ENCODE results near the gene SYNE1. TPM values are rescaled to one million over a fixed set of nuclear protein-coding genes. Genes with fewer than 3 reads are reported as not detected.

SYNE1 gene
- total and polyA plus RNA-seq, 9 donors: 57.0 to 141 (median 97.5) TPM

DNA sequence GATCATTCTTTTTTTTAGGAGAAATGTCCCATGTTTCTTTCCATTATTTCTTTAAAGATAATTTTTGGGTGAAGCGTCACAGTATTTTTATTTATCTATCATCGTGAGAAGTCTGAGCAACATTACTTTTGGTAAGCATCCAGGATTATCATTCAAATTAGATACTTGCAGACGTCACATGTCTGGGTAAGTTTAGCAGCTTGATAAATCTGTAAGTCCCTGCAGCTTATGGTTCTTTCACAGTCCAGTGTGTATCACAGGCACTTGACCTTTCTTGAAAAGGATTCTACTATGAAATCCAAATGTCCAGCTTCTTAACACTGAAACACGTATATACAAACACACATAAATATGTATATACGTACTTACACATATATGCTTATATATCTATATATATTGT is 470.3 kb downstream of the SYNE1 start:
- DNase-seq: no peak
- peak overlapping the region; percentile 21 for H3K4me3 ChIP-seq (ENCODE audit: low read length)
- no peaks in the 10 kb centered on the region for H3K27me3 ChIP-seq (ENCODE audit: control insufficient read depth, insufficient read depth, low read length)
- peak overlapping the region; percentile 82 for H3K27ac ChIP-seq (ENCODE audit: low read length)
- H3K36me3 ChIP-seq (ENCODE audit: control insufficient read depth, insufficient read depth, low read length): peaks cover 25% of the 10 kb centered on the region
- H3K4me1 ChIP-seq (ENCODE audit: control insufficient read depth, insufficient read depth, low read length): no peaks in the 10 kb centered on the region
- WGBS (ENCODE audit: insufficient coverage): no CpG with 5 or more reads among the region's 5 CpGs
- H3K9me3 ChIP-seq (replicated peaks; ENCODE audit: control insufficient read depth, low read depth, low read length): no peaks in the 10 kb centered on the region

DNA sequence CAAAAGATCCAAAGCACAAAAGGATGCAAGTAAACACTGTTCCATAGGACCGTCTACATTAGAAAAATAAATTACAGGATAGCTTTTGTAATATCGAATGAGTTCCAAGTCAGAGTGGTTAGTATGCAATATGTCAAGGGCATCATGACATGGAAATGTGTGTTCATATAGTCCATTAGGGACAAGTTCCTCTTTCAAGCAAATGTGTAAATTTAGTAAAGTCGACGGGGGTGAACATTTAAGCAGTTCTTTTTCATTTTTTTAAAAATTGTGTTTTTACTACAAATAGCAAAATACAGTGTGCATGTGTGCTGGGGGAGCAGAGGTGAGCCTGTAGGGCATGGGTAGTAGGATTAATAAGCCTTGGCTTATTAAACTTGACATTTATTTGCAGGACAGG is 470.7 kb downstream of the SYNE1 start:
- Histone ChIP-seq H3K27ac (ENCODE audit: low read length) (peak overlapping the region; percentile 82), H3K9me3 (replicated peaks; ENCODE audit: control insufficient read depth, low read depth, low read length) (no peaks in the 10 kb centered on the region), H3K27me3 (ENCODE audit: control insufficient read depth, insufficient read depth, low read length) (no peaks in the 10 kb centered on the region), H3K4me1 (ENCODE audit: control insufficient read depth, insufficient read depth, low read length) (no peaks in the 10 kb centered on the region), H3K36me3 (ENCODE audit: control insufficient read depth, insufficient read depth, low read length) (peaks cover 29% of the 10 kb centered on the region), H3K4me3 (ENCODE audit: low read length) (peak overlapping the region; percentile 21)
- no peak for DNase-seq
- WGBS (ENCODE audit: insufficient coverage): no CpG with 5 or more reads among the region's 4 CpGs

DNA sequence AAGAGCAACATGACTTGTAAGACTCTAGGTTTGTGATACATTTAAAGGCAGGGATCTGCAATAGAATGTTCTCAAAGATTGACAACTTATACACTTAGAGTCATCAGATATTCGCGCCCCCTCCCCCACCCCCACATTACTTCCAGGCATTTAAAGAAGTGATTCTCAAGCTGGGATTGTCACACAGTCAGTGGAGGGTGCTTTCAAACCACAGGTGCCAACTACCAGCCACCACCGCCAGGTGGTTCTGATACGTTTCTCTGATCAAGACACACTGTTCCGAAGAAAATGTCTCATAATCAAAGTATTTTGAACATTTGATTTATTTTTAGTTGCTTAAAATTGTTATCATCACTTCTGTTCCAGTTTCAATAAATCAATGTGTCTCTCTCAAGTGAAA is 472.2 kb downstream of the SYNE1 start:
- Histone ChIP-seq H3K27me3 (ENCODE audit: control insufficient read depth, insufficient read depth, low read length) (no peaks in the 10 kb centered on the region), H3K4me1 (ENCODE audit: control insufficient read depth, insufficient read depth, low read length) (no peaks in the 10 kb centered on the region), H3K27ac (ENCODE audit: low read length) (no peak overlapping the region), H3K4me3 (ENCODE audit: low read length) (no peak overlapping the region), H3K9me3 (replicated peaks; ENCODE audit: control insufficient read depth, low read depth, low read length) (no peaks in the 10 kb centered on the region), H3K36me3 (ENCODE audit: control insufficient read depth, insufficient read depth, low read length) (peaks cover 28% of the 10 kb centered on the region)
- no CpG with 5 or more reads among the region's 5 CpGs for WGBS (ENCODE audit: insufficient coverage)
- no peak for DNase-seq

DNA sequence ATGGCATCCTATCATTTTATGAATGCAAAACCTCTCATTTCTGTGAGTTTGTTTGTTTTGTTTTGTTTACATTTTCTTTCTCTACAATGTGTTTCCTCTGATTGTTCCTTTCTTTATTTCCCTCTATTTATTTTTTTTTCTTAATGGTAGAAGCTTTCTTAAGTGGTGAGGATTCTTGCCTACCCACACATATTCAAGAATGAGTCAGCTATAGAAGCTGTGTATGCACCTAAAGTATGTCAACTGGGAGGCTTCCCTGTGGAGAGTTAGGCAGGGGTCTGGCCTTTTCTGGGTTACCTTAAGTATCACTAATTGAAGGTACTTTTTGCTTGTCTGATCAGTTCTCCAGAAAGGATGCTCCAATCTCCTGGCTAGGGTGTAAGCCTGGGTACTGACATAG is 475.7 kb downstream of the SYNE1 start:
- no peak overlapping the region for H3K27ac ChIP-seq (ENCODE audit: low read length)
- no peaks in the 10 kb centered on the region for H3K9me3 ChIP-seq (replicated peaks; ENCODE audit: control insufficient read depth, low read depth, low read length)
- peaks cover 32% of the 10 kb centered on the region for H3K36me3 ChIP-seq (ENCODE audit: control insufficient read depth, insufficient read depth, low read length)
- no peak for DNase-seq
- no peak overlapping the region for H3K4me3 ChIP-seq (ENCODE audit: low read length)
- H3K4me1 ChIP-seq (ENCODE audit: control insufficient read depth, insufficient read depth, low read length): no peaks in the 10 kb centered on the region
- H3K27me3 ChIP-seq (ENCODE audit: control insufficient read depth, insufficient read depth, low read length): no peaks in the 10 kb centered on the region

DNA sequence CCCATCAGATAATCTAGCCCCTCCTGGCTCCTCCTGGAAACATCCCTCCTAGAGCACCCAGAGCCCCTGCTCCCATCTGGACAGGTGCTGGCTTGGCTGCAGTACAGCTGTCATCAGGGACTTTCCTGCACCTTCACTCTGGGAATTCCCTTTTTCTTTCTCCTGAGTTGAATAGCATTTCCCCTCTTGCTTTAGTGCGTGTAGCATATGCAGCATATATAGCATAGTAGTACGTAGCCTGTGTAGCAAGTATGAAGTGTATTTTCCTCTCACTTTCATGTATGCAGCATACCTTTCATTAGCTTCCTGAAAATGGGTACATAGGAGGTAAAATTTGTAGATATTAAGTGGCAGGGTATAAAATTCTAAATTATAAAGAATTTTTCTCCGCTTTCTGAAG is 476.8 kb downstream of the SYNE1 start:
- peaks cover 29% of the 10 kb centered on the region for H3K36me3 ChIP-seq (ENCODE audit: control insufficient read depth, insufficient read depth, low read length)

DNA sequence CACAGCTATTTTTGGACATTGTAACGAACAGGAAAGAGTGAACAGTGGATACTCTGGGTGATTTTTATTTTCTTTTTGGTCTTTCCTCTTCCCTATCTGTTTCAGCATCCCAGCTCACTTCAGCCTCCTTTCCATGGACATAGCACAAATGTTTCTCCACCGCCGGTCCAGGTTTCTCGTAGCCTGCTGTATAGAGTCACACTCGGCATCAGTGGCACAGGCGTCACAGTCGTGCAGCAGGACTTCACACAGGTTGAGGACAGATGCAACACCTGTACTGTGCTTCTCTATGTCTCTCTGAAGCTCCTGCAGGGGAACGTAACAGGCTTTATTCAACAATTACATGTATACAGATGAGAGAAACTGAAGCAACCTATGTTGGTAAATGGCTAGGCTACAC is 481.4 kb downstream of the SYNE1 start:
- Histone ChIP-seq H3K4me1 (ENCODE audit: control insufficient read depth, insufficient read depth, low read length) (no peaks in the 10 kb centered on the region), H3K4me3 (ENCODE audit: low read length) (no peak overlapping the region), H3K27me3 (ENCODE audit: control insufficient read depth, insufficient read depth, low read length) (no peaks in the 10 kb centered on the region), H3K36me3 (ENCODE audit: control insufficient read depth, insufficient read depth, low read length) (peaks cover 35% of the 10 kb centered on the region), H3K9me3 (replicated peaks; ENCODE audit: control insufficient read depth, low read depth, low read length) (no peaks in the 10 kb centered on the region), H3K27ac (ENCODE audit: low read length) (no peak overlapping the region)
- 96% methylated on average over 6 of the region's 8 CpGs for WGBS (ENCODE audit: insufficient coverage)
- DNase-seq: no peak

More for the DNA sequence above, 476.8 kb downstream of the SYNE1 start:
- WGBS (ENCODE audit: insufficient coverage): no CpG with 5 or more reads among the region's 3 CpGs
- no peak overlapping the region for H3K4me3 ChIP-seq (ENCODE audit: low read length)
- H3K9me3 ChIP-seq (replicated peaks; ENCODE audit: control insufficient read depth, low read depth, low read length): no peaks in the 10 kb centered on the region
- no peaks in the 10 kb centered on the region for H3K27me3 ChIP-seq (ENCODE audit: control insufficient read depth, insufficient read depth, low read length)
- no peak for DNase-seq
- H3K4me1 ChIP-seq (ENCODE audit: control insufficient read depth, insufficient read depth, low read length): no peaks in the 10 kb centered on the region
- no peak overlapping the region for H3K27ac ChIP-seq (ENCODE audit: low read length)

DNA sequence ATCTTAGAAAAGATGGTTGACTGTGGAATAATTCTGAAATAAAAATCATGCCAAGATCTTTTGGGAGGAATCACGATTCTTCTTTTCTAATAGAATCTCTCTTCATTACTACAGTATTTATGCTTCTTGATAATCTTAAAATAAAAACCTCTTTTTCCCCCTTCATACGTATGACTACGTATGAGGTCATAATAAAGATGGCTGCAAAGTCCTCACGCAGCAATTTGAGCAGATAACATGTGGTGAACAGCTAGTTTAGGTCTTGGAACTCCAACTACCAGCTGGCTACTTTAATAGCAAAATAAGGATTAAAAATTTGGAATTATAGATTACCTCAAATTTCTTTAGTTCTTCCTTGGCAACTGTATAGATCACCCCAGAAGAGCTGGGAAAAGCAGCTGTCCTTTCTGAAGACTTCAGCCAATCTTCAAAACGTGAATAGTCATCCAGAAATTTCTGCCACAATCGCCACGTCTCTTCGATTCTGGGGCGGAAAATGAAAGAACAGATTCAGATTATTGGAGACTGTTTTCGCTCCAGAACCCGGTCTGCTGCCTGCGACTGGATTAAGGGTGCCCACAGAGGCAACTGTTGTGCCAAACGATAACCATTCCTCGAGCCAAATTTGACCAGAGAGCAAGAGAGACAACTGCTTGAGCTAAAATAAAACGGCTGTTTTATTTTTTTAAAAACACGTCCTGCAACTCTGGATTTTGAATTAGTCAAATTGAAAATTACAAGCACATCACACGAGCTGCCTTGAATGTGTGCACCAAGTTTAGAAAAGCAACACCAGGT is 482.4 kb downstream of the SYNE1 start:
- H3K36me3 ChIP-seq (ENCODE audit: control insufficient read depth, insufficient read depth, low read length): peaks cover 36% of the 10 kb centered on the region
- no peaks in the 10 kb centered on the region for H3K27me3 ChIP-seq (ENCODE audit: control insufficient read depth, insufficient read depth, low read length)
- no peak overlapping the region for H3K27ac ChIP-seq (ENCODE audit: low read length)
- H3K4me1 ChIP-seq (ENCODE audit: control insufficient read depth, insufficient read depth, low read length): no peaks in the 10 kb centered on the region
- DNase-seq: peak; percentile 21
- no peak overlapping the region for H3K4me3 ChIP-seq (ENCODE audit: low read length)
- no peaks in the 10 kb centered on the region for H3K9me3 ChIP-seq (replicated peaks; ENCODE audit: control insufficient read depth, low read depth, low read length)
- WGBS (ENCODE audit: insufficient coverage): 87% methylated on average over 13 of the region's 17 CpGs

DNA sequence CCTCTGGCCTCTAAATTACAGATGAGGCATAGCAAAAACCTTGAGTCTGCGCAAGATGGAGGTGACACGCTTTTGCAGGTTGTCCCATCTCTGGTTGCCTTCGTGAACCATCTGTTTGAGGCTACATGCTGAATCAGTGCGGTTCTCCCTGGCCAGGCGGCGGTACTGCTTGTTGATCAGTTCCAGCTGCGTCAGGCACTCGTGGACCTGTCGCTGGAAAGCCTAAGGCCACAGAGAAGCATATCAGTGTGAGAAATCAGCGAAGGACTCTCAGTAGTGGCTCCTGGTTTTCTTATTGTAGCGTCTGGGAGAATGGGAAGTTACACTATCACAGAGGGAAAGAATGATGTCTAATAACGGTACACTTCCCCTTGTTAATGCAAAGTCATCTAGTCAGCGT is 485.2 kb downstream of the SYNE1 start:
- peaks cover 55% of the 10 kb centered on the region for H3K36me3 ChIP-seq (ENCODE audit: control insufficient read depth, insufficient read depth, low read length)
- H3K4me1 ChIP-seq (ENCODE audit: control insufficient read depth, insufficient read depth, low read length): no peaks in the 10 kb centered on the region
- H3K27ac ChIP-seq (ENCODE audit: low read length): no peak overlapping the region
- WGBS (ENCODE audit: insufficient coverage): 63% methylated on average over 9 of the region's 13 CpGs
- H3K9me3 ChIP-seq (replicated peaks; ENCODE audit: control insufficient read depth, low read depth, low read length): no peaks in the 10 kb centered on the region
- H3K27me3 ChIP-seq (ENCODE audit: control insufficient read depth, insufficient read depth, low read length): no peaks in the 10 kb centered on the region
- DNase-seq: no peak
- no peak overlapping the region for H3K4me3 ChIP-seq (ENCODE audit: low read length)

DNA sequence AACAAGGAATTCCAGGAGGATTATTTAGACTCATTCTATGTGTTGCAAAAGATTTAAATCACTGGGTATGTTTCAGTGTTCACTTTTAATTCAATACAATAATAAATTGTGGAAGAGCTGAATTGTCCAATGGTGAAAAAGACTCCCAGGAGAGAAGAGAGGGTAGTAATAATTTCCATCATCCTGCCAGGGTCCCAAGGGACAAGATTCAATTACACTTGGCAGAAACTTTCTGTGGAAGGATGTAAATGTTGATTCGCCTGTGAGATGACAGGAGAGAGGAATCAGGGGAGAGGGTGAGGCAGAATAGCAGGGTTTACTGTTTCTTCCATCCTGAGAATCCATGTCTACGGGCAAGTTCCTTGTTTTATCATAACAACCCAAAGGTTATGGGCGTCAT is 487.0 kb downstream of the SYNE1 start:
- Histone ChIP-seq H3K36me3 (ENCODE audit: control insufficient read depth, insufficient read depth, low read length) (peaks cover 68% of the 10 kb centered on the region), H3K4me1 (ENCODE audit: control insufficient read depth, insufficient read depth, low read length) (peaks cover 2% of the 10 kb centered on the region), H3K27me3 (ENCODE audit: control insufficient read depth, insufficient read depth, low read length) (no peaks in the 10 kb centered on the region), H3K27ac (ENCODE audit: low read length) (no peak overlapping the region), H3K4me3 (ENCODE audit: low read length) (no peak overlapping the region), H3K9me3 (replicated peaks; ENCODE audit: control insufficient read depth, low read depth, low read length) (no peaks in the 10 kb centered on the region)
- peak; percentile 18 for DNase-seq
- WGBS (ENCODE audit: insufficient coverage): 40% methylated on average over 1 of the region's 3 CpGs

DNA sequence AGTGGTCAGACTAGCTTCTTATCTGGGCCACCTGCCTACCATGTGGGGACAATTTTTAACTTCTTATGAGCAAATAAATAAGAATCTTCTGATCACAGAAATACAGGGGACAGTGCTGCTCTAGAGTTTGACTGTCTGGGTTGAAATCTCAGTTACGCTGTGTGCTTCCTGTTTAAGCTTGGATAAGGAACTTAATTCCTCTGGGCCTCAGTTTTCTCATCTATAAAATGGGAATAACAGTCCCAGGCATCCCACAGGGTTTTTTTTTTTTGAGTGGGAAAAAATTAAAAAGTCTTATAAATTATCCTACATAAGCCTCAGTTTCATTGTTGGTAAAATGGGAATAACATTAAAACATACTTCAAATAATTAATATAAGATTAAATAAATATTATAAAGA is 488.8 kb downstream of the SYNE1 start:
- peaks cover 70% of the 10 kb centered on the region for H3K36me3 ChIP-seq (ENCODE audit: control insufficient read depth, insufficient read depth, low read length)
- peaks cover 2% of the 10 kb centered on the region for H3K4me1 ChIP-seq (ENCODE audit: control insufficient read depth, insufficient read depth, low read length)
- no peaks in the 10 kb centered on the region for H3K9me3 ChIP-seq (replicated peaks; ENCODE audit: control insufficient read depth, low read depth, low read length)
- no CpG with 5 or more reads among the region's 1 CpG for WGBS (ENCODE audit: insufficient coverage)
- H3K27me3 ChIP-seq (ENCODE audit: control insufficient read depth, insufficient read depth, low read length): no peaks in the 10 kb centered on the region
- H3K27ac ChIP-seq (ENCODE audit: low read length): no peak overlapping the region
- H3K4me3 ChIP-seq (ENCODE audit: low read length): no peak overlapping the region
- DNase-seq: no peak

DNA sequence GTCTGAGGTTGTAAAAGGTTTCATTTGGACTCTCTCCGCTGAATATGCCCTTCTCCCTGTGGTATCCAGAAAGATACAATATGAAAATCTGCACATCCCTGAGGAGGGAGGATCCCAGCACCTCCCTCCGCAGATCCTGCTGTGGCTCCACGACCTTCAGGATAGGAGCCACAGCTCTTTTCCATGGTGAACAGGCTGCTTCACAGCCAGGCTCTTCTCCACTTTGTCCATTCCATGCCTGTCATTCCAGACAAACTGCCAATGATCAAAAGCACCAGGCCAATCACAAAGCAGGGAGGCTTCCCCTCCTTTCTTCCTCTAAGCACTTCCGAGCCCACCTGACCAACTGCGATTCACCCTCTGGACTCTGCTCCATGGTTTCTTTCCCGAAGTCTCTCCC is 489.9 kb downstream of the SYNE1 start:
- H3K27ac ChIP-seq (ENCODE audit: low read length): no peak overlapping the region
- H3K36me3 ChIP-seq (ENCODE audit: control insufficient read depth, insufficient read depth, low read length): peaks cover 69% of the 10 kb centered on the region
- no peak overlapping the region for H3K4me3 ChIP-seq (ENCODE audit: low read length)
- 92% methylated on average over 6 of the region's 6 CpGs for WGBS (ENCODE audit: insufficient coverage)
- no peak for DNase-seq
- H3K27me3 ChIP-seq (ENCODE audit: control insufficient read depth, insufficient read depth, low read length): no peaks in the 10 kb centered on the region
- peaks cover 2% of the 10 kb centered on the region for H3K4me1 ChIP-seq (ENCODE audit: control insufficient read depth, insufficient read depth, low read length)
- H3K9me3 ChIP-seq (replicated peaks; ENCODE audit: control insufficient read depth, low read depth, low read length): no peaks in the 10 kb centered on the region

Measured in muscle of leg (tissue), 11 donors.